HG02759 (cell line): ENCODE results near the gene GARS1.

Experiments used
- ATAC-seq: cut with Tn5 transposase; IDR thresholded peaks from one replicate; pipeline ENCODE4 v1.9.1; 2021; ENCODE audit warnings: mild to moderate bottlenecking, moderate library complexity; ENCODE audit not compliant: unreplicated experiment

The GARS1 gene

DNA sequence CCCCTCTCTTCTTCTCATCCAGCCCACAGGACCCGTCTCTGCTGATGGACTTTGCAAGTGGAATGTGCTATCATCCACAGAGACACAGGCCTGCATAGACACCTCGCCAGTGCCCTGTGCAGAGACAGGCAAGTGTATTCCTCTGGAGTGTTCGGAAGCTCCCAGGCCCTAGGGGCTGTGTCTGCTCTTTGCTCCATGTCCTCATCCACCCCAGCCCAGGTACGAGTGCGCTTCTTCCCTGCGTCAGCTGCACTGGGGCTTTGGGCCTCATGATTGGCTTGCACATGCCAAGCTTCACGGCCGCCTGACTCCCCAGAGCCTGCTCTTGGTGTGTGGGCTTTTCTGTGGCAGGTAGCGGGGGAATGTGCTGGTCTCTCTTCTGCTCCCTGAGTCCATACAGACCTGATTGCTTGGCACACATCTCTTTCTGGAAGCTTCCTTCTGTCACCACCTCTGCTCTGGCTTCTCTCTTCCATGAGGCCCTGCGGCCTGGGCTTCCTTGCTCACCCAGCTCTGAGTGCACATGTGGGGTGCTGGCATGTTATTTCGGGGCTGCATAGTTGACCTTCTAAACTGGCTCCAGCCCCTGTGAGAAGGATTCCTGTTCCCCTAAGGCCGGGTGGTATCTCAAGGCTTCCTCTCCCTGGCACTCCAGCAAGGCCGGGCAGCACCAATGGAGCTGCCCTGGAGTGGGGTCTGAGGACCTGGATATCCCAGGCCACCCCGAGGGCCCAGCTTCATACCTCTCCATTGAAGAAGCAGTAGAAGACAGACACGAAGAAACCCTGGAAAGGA is 59.8 kb downstream of the GARS1 start:
- no peak for ATAC-seq

GRCh38 chr7:30655096-30655970 is 60.7 kb downstream of the GARS1 start:
- no peak for ATAC-seq

- no peak for ATAC-seq
These were observed 61.6 kb downstream of the GARS1 start for GRCh38 chr7:30656006-30656957.

DNA sequence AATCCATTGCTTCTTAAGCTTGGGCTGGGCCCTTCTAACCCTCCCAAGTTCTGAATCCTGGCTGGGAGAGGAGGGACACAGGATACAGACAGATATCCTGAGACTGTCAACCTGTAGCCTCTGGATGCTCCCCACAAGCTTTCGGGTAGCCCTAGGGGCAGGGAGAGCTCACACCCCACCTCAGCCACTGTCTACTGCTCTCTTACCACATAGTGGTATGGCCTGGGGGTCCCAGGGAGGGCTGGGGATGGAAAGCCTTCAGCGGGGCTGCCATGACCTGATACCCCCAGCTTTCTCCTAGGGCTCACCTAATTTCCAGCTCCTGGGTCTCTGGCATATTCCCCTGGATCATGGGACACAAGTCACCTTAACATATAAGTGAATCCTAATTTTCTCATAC is 62.5 kb downstream of the GARS1 start:
- ATAC-seq: no peak

- no peak for ATAC-seq
These were observed 63.9 kb downstream of the GARS1 start for GRCh38 chr7:30658479-30659074.

DNA sequence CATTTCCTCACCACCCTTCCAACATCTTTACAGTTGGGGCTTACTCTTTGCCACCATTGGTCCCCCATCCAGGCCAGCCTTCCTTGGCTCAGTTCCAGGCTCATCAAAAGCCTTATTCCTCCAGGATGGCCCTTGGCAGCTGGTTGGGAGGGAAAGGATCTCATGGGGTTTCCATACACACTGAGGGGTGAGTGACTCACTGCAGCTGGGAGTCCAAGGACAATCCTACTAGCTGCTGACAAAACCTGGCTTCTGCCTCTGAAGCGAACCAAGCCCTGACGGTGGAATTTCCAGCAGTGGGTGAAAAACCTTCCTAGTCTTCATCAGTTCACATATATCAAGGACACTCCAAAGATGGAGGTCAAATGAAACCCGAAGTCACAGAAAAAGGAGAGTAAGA is 64.6 kb downstream of the GARS1 start:
- ATAC-seq: no peak

DNA sequence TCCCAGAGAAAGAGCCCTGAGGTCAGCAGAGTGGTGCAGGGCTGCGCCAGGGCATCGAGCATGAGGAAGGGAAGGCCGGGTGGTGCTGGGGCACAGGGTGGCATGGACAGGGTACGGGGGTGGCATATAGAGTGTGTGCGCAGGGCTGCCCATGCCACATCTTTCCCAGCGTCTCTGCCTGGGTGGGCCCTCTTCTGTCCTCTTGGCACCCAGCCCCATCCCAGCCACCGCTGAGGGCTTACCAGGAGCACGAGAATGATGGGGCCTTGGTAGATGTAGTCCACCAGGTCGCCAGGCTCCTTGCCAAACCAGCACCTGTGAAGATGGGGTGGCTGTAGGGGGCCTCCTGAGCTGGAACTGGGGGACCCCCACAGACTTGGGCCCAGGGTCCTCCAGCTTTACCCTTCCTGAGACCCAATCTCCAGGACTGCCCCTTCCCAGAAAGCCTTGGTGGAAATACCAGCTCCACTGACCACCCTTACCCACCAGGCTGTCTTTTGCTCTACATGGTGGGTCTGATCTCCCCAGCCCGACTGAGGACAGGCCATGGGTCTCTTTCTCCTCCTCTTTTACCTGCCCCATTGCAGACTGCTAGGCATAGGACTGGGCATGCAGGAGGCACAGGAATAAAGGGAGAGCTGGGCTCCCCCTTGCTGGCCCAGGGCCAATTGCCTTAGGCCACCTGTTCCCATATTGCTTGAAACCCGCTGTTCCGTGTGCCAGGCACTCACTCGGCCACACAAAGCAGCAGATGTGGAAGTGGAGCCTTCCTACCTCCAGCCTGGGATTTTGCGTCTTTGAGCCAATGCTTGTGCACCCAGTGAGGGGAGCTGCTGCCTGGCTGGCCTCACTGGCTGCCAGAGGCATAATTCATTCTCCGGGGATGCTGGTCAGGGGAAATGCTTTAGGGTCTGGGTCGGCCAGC is 65.9 kb downstream of the GARS1 start:
- no peak for ATAC-seq

- ATAC-seq: no peak
These were observed 67.2 kb downstream of the GARS1 start for GRCh38 chr7:30661926-30662325.

DNA sequence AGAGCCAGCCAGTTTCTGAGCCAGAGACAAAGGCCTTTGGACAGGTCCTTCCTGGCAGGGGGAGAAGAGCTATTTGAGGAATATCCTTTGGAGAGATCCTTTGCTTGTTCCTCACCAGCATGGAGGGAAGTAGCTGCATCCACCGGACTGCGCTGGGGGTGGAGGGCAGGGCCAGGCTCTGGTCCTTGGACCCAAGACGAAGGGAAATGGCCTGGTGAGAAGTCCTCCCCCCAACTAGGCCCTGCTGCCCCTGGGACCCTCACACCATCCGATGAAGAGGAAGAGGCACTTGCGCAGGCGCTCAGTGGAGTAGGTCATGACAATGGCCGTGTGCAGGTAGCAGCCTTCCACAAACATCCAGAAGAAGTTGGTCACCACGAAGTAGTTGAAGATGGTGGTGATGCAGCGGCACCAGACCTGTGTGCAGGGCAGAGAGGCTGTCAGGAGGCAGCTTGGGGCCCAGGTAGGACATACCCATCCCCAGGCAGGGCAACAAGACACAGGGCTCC is 67.8 kb downstream of the GARS1 start:
- no peak for ATAC-seq

DNA sequence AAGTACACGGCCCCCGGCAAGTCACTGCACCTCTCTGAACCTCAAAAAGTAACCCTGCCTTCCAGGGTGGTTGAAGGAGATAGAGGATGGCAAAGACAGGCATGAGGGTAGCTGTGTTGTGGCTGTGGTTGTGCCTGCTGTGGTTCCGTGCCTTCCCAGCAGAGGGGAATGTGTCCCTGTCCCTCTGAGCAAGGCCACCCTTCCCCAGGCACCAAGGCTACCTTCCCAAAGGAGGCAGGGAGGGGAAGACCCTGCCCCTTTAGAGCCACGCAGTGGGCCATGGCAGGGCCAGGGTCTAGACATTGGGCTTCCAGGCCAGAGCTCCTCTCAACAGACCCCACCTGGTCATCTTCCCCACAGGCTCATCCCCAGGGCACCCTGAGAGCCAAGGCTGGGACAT is 68.7 kb downstream of the GARS1 start:
- no peak for ATAC-seq

DNA sequence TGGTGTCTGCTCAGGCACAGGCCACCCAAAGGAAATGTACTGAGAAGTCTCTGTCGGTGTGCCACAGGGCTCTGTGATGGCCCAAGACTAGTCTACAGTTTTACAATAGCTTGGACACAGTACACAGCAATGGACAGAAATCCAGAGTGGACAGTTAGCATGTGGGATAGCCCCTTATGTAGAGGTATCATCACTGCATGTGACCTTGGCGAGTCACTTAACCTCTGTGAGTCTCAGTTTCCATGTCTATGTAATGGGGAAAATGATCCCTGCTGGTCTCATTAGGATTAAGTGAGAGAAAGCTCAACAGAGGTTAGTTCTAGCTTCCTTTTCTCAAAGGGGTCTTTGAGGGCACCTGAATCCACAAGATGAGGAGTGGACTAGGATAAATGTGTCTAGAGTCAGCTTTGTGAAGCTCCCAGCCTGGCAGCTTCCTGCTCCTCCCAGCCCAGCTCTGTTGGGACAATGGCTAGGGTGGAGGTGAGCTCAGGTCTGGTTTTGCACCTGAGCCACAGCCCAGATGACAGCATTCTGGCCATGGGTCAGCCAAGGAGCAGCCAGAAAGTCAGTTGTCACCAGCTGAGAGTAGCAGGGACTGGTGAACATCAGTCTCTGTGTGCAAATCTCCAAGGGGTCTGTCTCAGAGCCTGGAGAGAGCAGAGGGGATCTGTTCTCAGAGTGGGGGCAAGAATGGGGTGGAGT is 69.7 kb downstream of the GARS1 start:
- ATAC-seq: no peak

GRCh38 chr7:30665043-30665442 is 70.4 kb downstream of the GARS1 start:
- no peak for ATAC-seq

GRCh38 chr7:30665449-30665848 is 70.8 kb downstream of the GARS1 start:
- ATAC-seq: no peak

DNA sequence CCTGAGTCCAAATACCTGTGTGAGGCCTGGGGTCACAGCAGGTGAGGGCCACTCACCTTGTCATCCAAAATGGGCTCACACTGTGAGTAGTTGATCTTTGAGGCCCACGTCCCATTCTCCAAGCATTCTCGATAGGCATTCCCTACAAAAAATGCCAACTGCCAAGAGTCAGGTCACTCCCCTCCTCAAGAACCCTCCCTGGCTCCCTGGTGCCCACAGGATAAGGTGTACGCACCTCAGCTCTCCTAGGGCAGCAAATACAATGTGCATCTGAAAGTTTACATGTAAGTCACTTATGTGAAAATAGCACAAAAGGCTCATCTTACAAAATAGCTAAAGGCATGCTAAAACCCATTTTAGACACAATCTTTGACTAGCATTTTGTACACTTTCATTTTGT is 72.5 kb downstream of the GARS1 start:
- no peak for ATAC-seq

DNA sequence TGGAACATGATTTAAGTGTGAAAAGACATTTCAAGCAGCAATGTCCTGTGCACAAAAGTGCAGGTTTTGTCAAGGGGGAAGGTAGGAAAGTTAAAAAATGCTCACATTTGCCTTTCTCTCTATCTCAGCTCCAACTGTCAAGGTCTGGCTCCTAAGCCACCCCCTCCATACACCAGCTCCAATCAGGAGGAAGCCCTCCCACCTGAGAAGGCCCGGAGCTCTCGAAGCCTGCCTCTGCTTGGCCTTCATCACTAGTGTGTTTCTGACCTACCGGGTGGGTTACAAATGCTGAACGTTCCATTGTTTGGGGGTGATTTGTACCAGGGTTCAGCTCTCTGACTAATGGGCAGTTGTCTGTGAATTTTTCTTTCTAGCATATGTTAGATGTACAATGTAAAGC is 73.4 kb downstream of the GARS1 start:
- ATAC-seq: no peak

DNA sequence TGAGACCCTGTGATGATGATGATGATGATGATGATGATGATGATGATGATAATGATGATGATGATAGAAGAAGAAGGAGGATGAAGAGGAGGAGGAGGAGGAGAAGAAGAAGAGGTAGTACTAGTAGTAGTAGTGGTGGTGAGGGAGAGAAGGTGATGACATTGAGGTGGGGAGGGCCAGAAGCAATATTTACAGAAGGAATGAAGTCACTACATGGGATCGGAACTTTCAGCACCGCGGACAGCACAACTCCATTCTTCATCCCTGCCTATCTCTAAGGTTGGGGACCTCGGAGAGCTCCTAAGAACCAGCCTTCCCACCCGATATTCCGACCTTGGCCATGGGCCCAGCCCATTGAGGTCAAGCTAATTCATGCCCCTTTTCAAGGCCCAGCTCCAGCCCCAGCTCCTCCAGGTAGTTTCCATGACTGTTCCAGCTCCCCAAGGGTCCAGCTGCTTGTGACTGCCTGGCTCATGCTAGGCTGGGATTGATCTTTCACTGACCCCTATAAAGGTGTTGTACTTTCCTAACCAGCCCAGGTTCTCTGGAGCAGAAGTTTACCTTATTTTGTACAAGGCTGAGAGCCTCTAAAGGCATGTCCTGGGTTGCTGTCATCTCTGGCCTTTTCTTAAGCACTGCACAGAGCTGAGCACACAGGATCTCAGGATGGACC is 77.3 kb downstream of the GARS1 start:
- no peak for ATAC-seq

- no peak for ATAC-seq
These were observed 79.7 kb downstream of the GARS1 start for GRCh38 chr7:30674420-30674819.

- no peak for ATAC-seq
These were observed 80.2 kb downstream of the GARS1 start for GRCh38 chr7:30674876-30675275.
